Effector memory CD8-positive, alpha-beta T cell (primary cell): Measurements from ENCODE around the gene CYP2W1.
A peak's percentile ranks its signal among the peaks of the same experiment; 100 is the strongest.

Experiments
- ATAC-seq: fragments of 150-1000 bp; cut with Tn5 transposase; replicated peaks from 2 replicates; pipeline ENCODE4 v1.10.0; 2021; ENCODE audit warnings: mild to moderate bottlenecking, moderate library complexity
- DNase-seq, 3 experiments: peaks; one replicate each; pipeline ENCODE4 v3.0.0; 2021
- H3K27ac Mint-ChIP-seq, 2 donors: one replicate each; pipeline ENCODE4 v1.8.0; 2022; ENCODE audit warnings: mild to moderate bottlenecking in 2 of 2, mixed read lengths in 2 of 2, moderate library complexity in 2 of 2
- H3K27me3 Mint-ChIP-seq, 2 donors: one replicate each; pipeline ENCODE4 v1.8.0; 2022; ENCODE audit warnings: mixed read lengths in 2 of 2
- H3K36me3 Mint-ChIP-seq: one replicate; pipeline ENCODE4 v1.8.0; 2022; ENCODE audit warnings: mild to moderate bottlenecking, moderate library complexity, mixed read lengths; ENCODE audit not compliant: insufficient read depth
- H3K4me1 Mint-ChIP-seq, 2 donors: one replicate each; pipeline ENCODE4 v1.8.0; 2022; ENCODE audit warnings: low read depth in 2 of 2, mixed read lengths in 2 of 2
- H3K4me3 Mint-ChIP-seq, 2 donors: one replicate each; pipeline ENCODE4 v1.8.0; 2022; ENCODE audit warnings: mild to moderate bottlenecking in 2 of 2, mixed read lengths in 2 of 2, moderate library complexity in 2 of 2
- H3K9me3 Mint-ChIP-seq, 2 donors: one replicate each; pipeline ENCODE4 v1.8.0; 2022; ENCODE audit warnings: mixed read lengths in 2 of 2

Gene CYP2W1

DNA sequence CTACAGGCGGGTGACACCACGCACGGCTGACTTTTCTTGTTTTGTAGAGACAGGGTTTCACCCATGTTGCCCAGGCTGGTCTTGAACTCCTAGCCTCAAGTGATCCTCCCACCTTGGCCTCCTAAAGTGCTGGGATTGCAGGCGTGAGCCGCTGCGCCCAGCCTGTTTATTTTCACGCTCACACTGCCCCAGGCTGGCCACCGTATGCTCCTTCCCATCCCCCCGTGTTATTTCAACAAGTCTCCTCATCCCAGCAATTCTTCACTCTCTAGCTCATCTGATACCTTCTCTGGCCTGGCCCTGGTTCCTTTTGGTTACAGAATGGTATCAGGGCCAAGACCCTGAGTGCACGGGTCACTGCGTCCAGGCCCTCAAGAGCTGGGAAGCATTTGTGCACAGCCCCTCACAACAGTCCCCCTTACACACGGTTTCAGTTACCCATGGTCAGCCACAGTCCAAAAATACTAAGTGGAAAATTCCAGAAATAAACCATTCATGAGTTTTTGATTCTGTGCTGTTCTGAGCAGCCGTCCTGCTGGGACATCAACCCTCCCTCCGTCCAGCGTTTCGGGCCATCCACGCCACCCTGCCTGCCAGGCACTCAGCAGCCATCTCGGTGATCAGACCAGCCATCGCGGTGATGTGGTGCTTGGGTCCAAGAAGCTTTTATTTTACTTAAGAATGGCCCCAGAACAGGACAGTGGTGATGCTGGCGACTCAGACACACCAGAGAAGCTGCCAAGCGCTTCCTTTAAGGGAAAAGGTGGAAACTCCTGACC lies 16.5 kb upstream of the CYP2W1 start:
- peaks cover 15 to 16% of the 10 kb centered on the region in 2 donors for H3K4me1 Mint-ChIP-seq
- H3K27me3 Mint-ChIP-seq: peaks cover 0 to 8% of the 10 kb centered on the region in 2 donors
- no peak for DNase-seq
- H3K4me3 Mint-ChIP-seq: no peak overlapping the region
- no peaks in the 10 kb centered on the region for H3K9me3 Mint-ChIP-seq
- H3K36me3 Mint-ChIP-seq: peaks cover 58% of the 10 kb centered on the region
- peak overlapping the region; percentile 3 to 71 for H3K27ac Mint-ChIP-seq
- ATAC-seq: no peak

DNA sequence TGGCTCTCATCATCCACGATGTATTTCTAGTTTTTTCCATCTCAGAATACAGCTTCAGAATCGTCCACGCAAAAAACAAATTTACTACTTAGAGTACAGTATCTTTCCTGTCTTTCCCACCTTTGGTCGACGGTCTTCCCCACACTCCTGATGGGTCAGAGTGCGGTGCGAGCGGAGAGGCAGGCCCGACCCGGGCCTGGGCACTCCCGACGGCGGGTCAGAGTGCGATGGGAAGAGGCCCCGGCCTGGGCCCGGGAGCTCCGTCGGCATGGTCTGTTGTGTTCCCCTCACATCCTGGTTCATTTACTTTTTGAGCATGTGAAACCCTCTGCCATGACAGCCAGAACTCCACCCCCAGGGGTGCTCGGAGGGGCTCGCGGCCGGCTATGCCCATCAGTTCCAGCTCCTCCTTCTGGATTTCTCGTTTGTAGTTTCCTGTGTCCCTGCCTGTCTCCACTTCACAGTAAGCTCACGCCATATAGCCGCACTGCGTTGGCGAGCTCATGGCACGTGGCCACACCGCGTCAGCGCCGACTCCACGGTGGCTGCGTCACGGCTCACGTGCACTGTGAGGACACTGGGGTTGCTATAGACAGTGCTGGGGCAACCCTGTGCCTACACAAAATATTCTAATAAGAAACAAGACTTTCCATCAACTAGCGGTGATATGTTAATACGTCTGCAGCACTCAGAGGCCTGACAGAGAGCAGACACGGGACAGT lies 15.5 kb upstream of the CYP2W1 start:
- Mint-ChIP-seq H3K27me3 (no peaks in the 10 kb centered on the region), H3K9me3 (no peaks in the 10 kb centered on the region), H3K27ac (peak overlapping the region in 1 of 2 donors; percentile 35), H3K4me3 (no peak overlapping the region), H3K4me1 (peaks cover 20% of the 10 kb centered on the region in 2 donors), H3K36me3 (peaks cover 65% of the 10 kb centered on the region)
- no peak for DNase-seq
- no peak for ATAC-seq

DNA sequence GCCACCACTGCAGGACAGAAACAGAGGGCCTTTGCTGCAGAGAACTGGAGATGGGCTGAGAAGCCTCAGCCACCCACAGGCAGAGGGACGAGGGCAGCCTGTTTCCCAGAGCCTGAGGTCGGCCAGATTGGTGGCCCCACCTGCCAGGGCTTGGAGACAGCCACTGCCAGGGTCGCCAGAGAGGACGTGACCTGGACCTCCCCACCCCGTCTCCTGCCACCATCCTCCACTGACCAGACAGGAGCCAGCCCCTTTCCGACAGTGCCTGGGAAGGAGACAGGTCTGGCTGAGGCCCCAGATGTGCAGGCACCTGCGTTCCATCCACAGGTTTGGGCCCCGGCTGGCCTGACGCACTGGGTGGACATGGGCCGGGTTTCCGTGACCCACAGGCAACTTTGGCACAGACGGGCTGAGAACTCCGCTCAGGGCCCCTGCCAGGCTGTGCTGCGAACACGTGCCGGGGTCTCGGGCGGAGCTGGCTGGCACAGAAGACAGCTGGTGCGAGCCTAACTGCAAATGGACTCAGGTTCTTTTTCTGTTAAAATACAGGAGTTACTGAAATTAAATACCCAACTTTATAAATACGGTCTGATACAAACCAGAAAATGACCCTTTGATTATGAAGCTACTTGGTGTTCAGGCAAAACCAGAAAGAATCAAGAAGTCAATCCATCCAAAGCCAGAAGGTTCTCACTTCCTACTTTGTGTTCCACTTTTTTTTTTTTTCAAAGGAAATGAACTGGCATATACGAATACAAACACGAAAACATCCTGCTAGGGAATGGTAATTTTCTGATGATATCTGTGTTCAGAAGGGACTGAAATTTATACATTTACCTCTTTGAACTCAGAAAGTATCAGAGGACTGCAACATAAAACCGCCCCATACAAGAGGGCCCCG lies 14.5 kb upstream of the CYP2W1 start:
- Mint-ChIP-seq H3K4me3 (no peak overlapping the region), H3K4me1 (peaks cover 22 to 23% of the 10 kb centered on the region in 2 donors)

DNA sequence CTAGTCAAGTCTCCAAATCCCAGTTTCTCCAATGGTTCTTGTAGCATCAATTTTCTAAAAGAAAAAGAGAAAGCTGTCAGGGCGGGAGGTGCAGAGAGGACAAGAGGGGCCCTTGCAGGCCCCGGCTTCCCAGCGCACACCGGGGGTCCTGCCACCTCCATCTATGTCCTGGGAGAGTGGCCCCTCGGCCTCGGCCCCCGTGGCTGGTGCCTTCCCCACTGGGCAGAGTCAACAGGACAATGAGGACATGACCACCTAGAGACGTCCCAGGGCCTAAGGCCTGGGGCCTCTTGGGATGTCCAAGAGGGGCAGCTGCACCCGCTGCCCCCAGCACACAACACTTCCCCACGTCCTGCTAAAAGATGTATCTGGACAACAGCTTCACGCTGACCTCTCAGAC lies 13.6 kb upstream of the CYP2W1 start:
- no peaks in the 10 kb centered on the region for H3K9me3 Mint-ChIP-seq
- peaks cover 21% of the 10 kb centered on the region in 2 donors for H3K4me1 Mint-ChIP-seq
- peaks cover 77% of the 10 kb centered on the region for H3K36me3 Mint-ChIP-seq
- ATAC-seq: no peak
- no peak overlapping the region for H3K4me3 Mint-ChIP-seq
- DNase-seq: no peak
- H3K27ac Mint-ChIP-seq: no peak overlapping the region
- H3K27me3 Mint-ChIP-seq: no peaks in the 10 kb centered on the region

More for the DNA sequence above, 14.5 kb upstream of the CYP2W1 start:
- H3K36me3 Mint-ChIP-seq: peaks cover 74% of the 10 kb centered on the region
- no peak for DNase-seq
- H3K9me3 Mint-ChIP-seq: no peaks in the 10 kb centered on the region
- peak overlapping the region in 1 of 2 donors; percentile 35 for H3K27ac Mint-ChIP-seq
- H3K27me3 Mint-ChIP-seq: no peaks in the 10 kb centered on the region
- no peak for ATAC-seq

DNA sequence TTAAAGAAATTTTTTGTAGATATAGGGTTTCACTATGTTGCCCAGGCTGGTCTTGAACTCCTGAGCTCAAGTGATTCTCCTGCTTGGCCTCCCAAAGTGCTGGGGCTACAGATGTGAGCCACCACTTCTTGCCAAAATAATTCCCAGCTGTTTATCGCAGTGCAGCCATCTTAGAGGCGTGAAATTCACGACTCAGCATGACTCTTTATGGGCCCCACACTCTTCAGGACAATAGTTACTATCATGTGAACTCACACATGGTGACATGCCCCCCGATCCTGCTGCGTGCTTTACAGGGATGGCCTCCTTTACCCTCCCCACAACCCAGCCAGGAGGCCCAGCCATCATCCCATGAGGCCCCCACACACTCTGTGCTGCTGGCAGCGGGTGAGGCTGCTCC lies 12.2 kb upstream of the CYP2W1 start:
- H3K4me3 Mint-ChIP-seq: no peak overlapping the region

DNA sequence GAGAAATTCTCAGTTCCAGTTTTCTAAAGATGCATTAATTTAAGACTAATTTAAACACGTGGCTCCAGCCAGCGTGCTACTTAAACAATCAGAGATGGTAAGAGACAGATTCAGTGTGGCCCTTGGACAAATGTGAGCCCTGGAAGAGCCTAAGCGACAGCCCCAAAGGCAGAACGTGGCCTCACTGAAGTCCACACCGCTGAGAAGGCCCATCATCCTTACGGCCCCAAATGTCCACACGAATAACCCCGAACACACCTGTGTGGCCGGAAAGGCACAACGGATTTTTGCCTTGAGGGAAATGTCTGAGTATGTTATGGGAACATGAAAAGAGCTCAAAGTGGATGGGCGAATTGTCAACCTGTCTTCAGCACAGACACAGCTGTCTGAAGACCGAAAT lies 10.9 kb upstream of the CYP2W1 start:
- ATAC-seq (no peak), DNase-seq (no peak)
- peaks cover 19 to 23% of the 10 kb centered on the region in 2 donors for H3K4me1 Mint-ChIP-seq
- H3K27ac Mint-ChIP-seq: peak overlapping the region in 1 of 2 donors; percentile 77
- H3K36me3 Mint-ChIP-seq: peaks cover 82% of the 10 kb centered on the region
- no peaks in the 10 kb centered on the region for H3K9me3 Mint-ChIP-seq
- H3K4me3 Mint-ChIP-seq: no peak overlapping the region
- no peaks in the 10 kb centered on the region for H3K27me3 Mint-ChIP-seq

More for the DNA sequence above, 12.2 kb upstream of the CYP2W1 start:
- DNase-seq (no peak), ATAC-seq (no peak)
- Mint-ChIP-seq H3K4me1 (peaks cover 23 to 25% of the 10 kb centered on the region in 2 donors), H3K27me3 (no peaks in the 10 kb centered on the region), H3K27ac (peak overlapping the region in 1 of 2 donors; percentile 77), H3K36me3 (peaks cover 83% of the 10 kb centered on the region), H3K9me3 (no peaks in the 10 kb centered on the region)

DNA sequence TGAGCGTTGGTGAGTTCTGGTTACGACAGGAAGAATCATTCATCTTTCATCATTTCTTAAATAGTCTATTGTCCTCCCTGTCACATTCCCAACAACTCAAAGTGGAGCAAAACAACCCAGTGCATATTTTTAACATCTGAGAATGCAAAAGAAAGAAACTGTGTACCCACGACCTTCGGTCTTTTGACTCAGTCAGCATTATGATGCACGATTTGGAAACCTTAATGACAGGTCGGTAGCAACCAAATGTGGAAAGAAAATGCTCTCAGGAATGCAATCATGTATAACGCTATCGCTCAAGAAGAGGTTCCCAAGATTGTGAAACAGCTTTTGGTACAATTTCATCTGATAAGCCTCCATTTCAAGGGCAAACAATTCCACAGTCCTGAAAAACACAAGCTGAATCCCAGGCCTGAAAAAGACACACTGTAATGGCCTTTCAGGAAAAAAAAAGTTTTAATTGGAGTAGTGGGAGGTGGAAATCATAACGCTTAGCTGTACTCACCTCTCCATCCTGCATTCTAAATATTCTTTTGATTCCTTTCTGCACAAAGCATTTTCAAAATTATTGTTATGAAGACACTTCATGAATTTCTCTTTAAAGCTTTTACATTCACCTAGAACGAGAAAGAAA lies 10.2 kb upstream of the CYP2W1 start:
- peak overlapping the region; percentile 90 to 93 for H3K27ac Mint-ChIP-seq

DNA sequence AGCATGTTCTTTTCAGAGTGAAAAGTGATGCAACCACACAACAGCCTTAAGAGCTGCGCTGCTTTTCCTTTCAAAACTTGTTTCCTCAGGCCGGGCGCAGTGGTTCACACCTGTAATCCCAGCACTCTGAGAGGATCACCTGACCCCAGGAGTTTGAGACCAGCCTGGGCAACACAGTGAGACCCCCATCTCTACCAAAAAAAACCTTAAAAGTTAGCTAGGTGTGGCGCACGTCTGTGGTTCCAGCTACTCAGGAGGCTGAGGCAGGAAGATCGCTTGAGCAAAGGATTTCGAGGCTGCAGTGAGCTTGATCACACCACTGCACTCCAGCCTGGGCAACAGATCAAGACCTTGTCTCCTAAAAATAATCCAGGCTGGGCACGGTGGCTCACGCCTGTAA lies 9.7 kb upstream of the CYP2W1 start:
- DNase-seq (no peak), ATAC-seq (no peak)
- no peaks in the 10 kb centered on the region for H3K9me3 Mint-ChIP-seq
- peaks cover 73% of the 10 kb centered on the region for H3K36me3 Mint-ChIP-seq
- peak overlapping the region; percentile 45 to 95 for H3K4me3 Mint-ChIP-seq
- peaks cover 19% of the 10 kb centered on the region in 2 donors for H3K4me1 Mint-ChIP-seq
- peak overlapping the region; percentile 90 to 93 for H3K27ac Mint-ChIP-seq
- no peaks in the 10 kb centered on the region for H3K27me3 Mint-ChIP-seq

More for the DNA sequence above, 10.2 kb upstream of the CYP2W1 start:
- Mint-ChIP-seq H3K4me3 (peak overlapping the region; percentile 45 to 95), H3K36me3 (peaks cover 78% of the 10 kb centered on the region), H3K9me3 (no peaks in the 10 kb centered on the region), H3K4me1 (peaks cover 19 to 21% of the 10 kb centered on the region in 2 donors), H3K27me3 (no peaks in the 10 kb centered on the region)
- ATAC-seq: no peak
- no peak for DNase-seq

DNA sequence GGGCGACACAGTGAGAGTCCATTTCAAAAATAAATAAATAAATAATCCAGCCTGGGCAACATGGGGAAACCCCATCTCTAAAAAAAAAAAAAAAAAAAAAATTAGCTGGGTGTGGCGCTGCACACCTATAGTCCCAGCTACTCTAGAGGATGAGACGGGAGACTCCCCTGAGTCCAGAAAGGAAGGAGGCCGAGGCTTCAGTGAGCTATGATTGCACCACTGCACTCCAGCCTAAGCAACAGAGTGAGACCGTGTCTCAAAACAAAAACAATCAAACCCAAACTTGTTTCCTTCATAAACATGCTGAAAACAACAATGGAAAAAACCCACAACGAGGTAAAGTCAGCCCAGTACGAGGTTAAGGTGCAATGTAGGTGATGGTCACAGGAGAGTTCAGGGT lies 8.8 kb upstream of the CYP2W1 start:
- Mint-ChIP-seq H3K4me1 (peaks cover 19% of the 10 kb centered on the region in 2 donors), H3K27me3 (no peaks in the 10 kb centered on the region), H3K9me3 (no peaks in the 10 kb centered on the region), H3K27ac (peak overlapping the region; percentile 90 to 93), H3K4me3 (peak overlapping the region; percentile 93 to 95), H3K36me3 (peaks cover 65% of the 10 kb centered on the region)
- ATAC-seq (peak; percentile 9), DNase-seq (no peak)

DNA sequence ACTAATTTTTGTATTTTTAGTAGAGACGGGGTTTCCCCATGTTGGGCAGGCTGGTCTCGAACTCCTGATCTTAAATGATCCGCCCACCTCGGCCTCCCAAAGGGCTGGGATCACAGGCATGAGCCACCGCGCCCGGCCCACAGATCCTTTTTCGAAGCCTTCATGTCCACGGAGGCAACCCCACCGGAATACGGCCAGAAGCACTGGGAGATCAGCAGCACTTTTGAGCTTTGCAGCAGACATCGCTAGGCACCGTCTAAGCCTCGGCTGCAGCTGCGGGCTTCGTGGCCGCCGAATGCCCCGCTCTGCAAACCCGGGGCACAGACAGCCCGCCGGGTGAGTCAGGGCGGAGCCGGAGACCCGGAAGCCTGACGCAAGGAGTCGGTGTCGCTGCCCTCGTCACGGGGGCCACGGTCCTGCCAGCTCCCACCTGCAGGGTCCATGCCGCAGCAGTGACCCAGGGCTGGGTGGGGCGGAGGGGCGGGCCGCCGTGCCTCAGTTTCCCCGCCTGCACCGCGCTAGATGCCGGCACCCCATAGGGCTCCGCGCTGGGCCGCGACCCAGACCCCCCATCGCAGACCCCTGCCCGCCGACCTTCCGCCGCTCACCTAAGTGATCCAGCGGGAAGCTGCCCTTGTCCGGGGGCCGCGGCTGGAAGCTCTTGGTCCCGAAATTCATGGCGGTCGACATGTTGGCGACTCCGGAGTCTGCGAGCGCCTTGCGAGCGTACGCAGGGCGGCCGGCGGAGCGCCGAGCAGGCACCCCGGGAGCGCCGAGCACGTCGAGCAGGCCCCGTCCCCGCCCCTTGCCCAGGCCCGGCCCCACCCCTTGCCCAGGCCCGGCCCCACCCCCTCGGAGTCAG lies 7.9 kb upstream of the CYP2W1 start, which contains the start of gene COX19:
TSS of gene COX19 (minus strand) at position 730 of the 862 bp plus-strand sequence. CDS start at position 690, 40 bp downstream.
- ATAC-seq (peak; percentile 86), DNase-seq (peak; percentile 86 to 93 (median 88))
- Mint-ChIP-seq H3K9me3 (no peaks in the 10 kb centered on the region), H3K4me3 (peak within 1 kb of the TSS; percentile 93 to 95), H3K4me1 (peaks cover 19% of the 10 kb centered on the region in 2 donors), H3K36me3 (peaks cover 57% of the 10 kb centered on the region), H3K27ac (peak within 1 kb of the TSS; percentile 90 to 93), H3K27me3 (no peaks in the 10 kb centered on the region)

DNA sequence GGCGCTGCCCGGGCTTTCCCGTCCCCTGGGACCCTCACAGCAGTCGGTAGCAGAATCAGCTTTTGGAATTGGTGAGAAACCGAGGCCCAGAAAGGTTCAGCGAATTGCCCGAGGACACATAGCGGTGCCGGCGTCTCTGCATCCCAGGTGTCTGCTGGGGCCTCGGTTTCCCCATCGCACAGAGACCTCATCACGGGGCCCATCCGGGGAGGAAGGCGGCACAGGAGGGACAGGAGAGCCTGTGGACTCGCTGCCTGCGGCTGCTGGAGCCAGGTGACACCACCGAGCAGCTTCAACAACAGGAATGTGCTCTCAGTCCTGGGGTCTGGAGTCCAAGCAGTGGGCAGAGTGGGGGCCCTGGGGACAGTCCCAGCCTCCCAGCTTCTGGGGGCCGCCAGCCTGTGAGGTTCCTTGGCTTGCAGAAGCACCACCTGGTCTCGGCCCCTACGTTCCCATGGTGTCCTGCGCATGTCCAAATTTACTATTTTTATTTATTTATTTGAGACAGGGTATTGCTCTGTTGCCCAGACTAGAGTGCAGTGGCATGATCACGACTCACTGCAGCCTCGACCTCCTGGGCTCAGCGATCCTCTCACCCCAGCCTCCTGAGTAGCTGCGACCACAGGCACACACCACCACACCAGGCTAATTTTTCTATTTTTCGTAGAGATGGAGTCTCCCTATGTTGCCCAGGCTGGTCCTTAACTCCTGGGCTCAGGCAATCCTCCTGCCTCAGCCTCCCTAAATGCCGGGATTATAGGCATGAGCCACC lies 7.1 kb upstream of the CYP2W1 start:
- Mint-ChIP-seq H3K9me3 (no peaks in the 10 kb centered on the region), H3K36me3 (peaks cover 49% of the 10 kb centered on the region), H3K27me3 (no peaks in the 10 kb centered on the region), H3K27ac (peak overlapping the region; percentile 90 to 93), H3K4me1 (peaks cover 17 to 18% of the 10 kb centered on the region in 2 donors), H3K4me3 (peak overlapping the region; percentile 93 to 95)
- DNase-seq (no peak), ATAC-seq (no peak)
